Left ventricle myocardium inferior (tissue), 1 donor: ENCODE results near the gene SLC22A16. TPM values are rescaled to one million over a fixed set of nuclear protein-coding genes. Genes with fewer than 3 reads are reported as not detected.

Experiments
- DNase-seq: peaks from one replicate; pipeline ENCODE4 v3.0.0-alpha.2; 2020
- H3K27ac ChIP-seq: fragments of 200-600 bp; replicated peaks from 2 replicates; pipeline ENCODE4 v1.8.0; 2021
- H3K27me3 ChIP-seq: fragments of 200-600 bp; 2 replicates; pipeline ENCODE4 v1.8.0; 2021; ENCODE audit warnings: low read depth
- H3K36me3 ChIP-seq: fragments of 200-600 bp; 2 replicates; pipeline ENCODE4 v1.8.0; 2021
- H3K4me1 ChIP-seq: fragments of 200-600 bp; 2 replicates; pipeline ENCODE4 v1.8.0; 2021
- H3K4me3 ChIP-seq: fragments of 200-600 bp; 2 replicates; pipeline ENCODE4 v1.8.0; 2021; ENCODE audit warnings: mild to moderate bottlenecking, moderate library complexity
- H3K9me3 ChIP-seq: fragments of 200-600 bp; replicated peaks from 2 replicates; pipeline ENCODE4 v1.8.0; 2021
- CTCF ChIP-seq: fragments of 200-600 bp; IDR thresholded peaks from 2 replicates; pipeline ENCODE4 v1.8.0; 2021; ENCODE audit warnings: antibody characterized with exemption, mild to moderate bottlenecking, borderline replicate concordance
- intact Hi-C: fragments of 100-400 bp; cut with micrococcal nuclease; formaldehyde crosslinking; loops from one replicate; pipeline ENCODE4 v1.11.0; 2022
- total RNA-seq: library from RNA; stranded (reverse); fragmentation: NEBNext Ultra II Directional; extraction: Animal tissue kit (Norgen Biotek cat#: 25700); gene quantifications from one replicate; pipeline ENCODE4 v1.2.1, GENCODE V29; 2021
- donor health status: DM: no; HTN: yes; CAD: no; lungs with severe emphysema.

The SLC22A16 gene
- total RNA-seq, 1 donor from 2014 or later, result not detected

GRCh38 chr6:110414669-110415068, 61.7 kb downstream of the SLC22A16 start:
- no peak for TF ChIP-seq CTCF
- peaks cover 19% of the 10 kb centered on the region for H3K4me1 ChIP-seq
- no peaks in the 10 kb centered on the region for H3K27me3 ChIP-seq
- H3K4me3 ChIP-seq, result peak overlapping the region; percentile 63
- intact Hi-C loops, result no loop called here
- H3K27ac ChIP-seq, result peak overlapping the region; percentile 91
- DNase-seq, result no peak
- H3K36me3 ChIP-seq, result peaks cover 4% of the 10 kb centered on the region
- no peaks in the 10 kb centered on the region for H3K9me3 ChIP-seq

DNA sequence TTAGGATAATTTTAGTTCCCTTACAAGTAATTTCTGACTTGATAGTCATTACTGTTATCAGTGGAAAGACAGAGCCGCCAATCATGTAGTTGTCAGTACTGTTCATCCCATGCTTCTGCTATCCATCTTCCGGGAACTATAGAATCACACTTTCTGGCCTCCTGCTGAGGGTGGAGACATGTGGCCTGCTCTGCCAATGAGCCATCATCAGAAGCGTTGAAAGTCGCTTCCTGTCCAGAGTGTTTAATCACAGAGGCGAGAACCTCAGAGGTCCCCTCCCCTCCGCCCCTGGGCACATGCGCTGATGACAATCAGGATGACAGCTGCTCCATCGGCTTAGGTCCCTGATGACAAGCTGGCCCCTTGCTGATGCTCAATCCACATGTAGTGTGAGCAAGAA, 64.1 kb downstream of the SLC22A16 start:
- Histone ChIP-seq H3K4me3 (no peak overlapping the region), H3K9me3 (no peaks in the 10 kb centered on the region), H3K27ac (no peak overlapping the region), H3K36me3 (peaks cover 6% of the 10 kb centered on the region), H3K4me1 (peaks cover 28% of the 10 kb centered on the region), H3K27me3 (no peaks in the 10 kb centered on the region)
- no peak for TF ChIP-seq CTCF
- no peak for DNase-seq
- intact Hi-C loops, result no loop called here

DNA sequence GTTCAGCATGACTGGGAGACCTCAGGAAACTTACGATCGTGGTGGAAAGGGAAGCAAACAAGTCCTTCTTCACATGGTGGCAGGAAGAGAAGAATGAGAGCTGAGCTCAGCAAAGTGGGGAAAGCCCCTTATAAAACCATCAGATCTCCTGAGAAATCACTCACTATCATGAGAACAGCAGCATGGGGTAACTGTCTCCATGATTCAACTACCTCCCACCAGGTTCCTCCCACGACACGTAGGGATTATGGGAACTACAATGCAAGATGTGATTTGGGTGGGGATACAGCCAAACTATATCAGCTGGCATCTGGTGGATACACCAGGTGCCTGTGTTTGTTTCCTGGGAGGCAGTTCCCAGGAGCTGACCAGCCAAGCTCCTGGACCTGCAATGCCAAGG, 65.9 kb downstream of the SLC22A16 start:
- intact Hi-C loops, result no loop called here

GRCh38 chr6:110409794-110410193, 66.6 kb downstream of the SLC22A16 start:
- Histone ChIP-seq H3K36me3 (peaks cover 13% of the 10 kb centered on the region), H3K9me3 (no peaks in the 10 kb centered on the region), H3K4me3 (no peak overlapping the region), H3K4me1 (peaks cover 20% of the 10 kb centered on the region), H3K27me3 (no peaks in the 10 kb centered on the region), H3K27ac (no peak overlapping the region)
- intact Hi-C loops, result no loop called here
- TF ChIP-seq CTCF, result no peak
- DNase-seq, result no peak

More for the DNA sequence above, 65.9 kb downstream of the SLC22A16 start:
- no peak for TF ChIP-seq CTCF
- no peaks in the 10 kb centered on the region for H3K27me3 ChIP-seq
- peaks cover 13% of the 10 kb centered on the region for H3K36me3 ChIP-seq
- H3K27ac ChIP-seq, result no peak overlapping the region
- no peak for DNase-seq
- peaks cover 21% of the 10 kb centered on the region for H3K4me1 ChIP-seq
- no peaks in the 10 kb centered on the region for H3K9me3 ChIP-seq
- no peak overlapping the region for H3K4me3 ChIP-seq

GRCh38 chr6:110408901-110409300, 67.5 kb downstream of the SLC22A16 start:
- DNase-seq, result no peak

More at GRCh38 chr6:110408901-110409300, 67.5 kb downstream of the SLC22A16 start:
- Histone ChIP-seq H3K27ac (no peak overlapping the region), H3K4me3 (no peak overlapping the region), H3K27me3 (no peaks in the 10 kb centered on the region), H3K36me3 (peaks cover 13% of the 10 kb centered on the region), H3K4me1 (peaks cover 11% of the 10 kb centered on the region), H3K9me3 (no peaks in the 10 kb centered on the region)
- intact Hi-C loops, result no loop called here
- TF ChIP-seq CTCF, result peak; percentile 8
